Esophagus squamous epithelium (tissue), 4 donors: ENCODE measurements around the gene HSPA13.

Source experiments
- CTCF ChIP-seq, 6 experiments: fragments of 450-650 bp in 4 of 6; fragments of 200-600 bp in 2 of 6; sonication (generic) in 2 of 6; IDR thresholded peaks; one replicate each; pipeline ENCODE4 v1.5.1; 2016 to 2019; ENCODE audit warnings: antibody characterized with exemption in 6 of 6, mild to moderate bottlenecking in 4 of 6, moderate library complexity in 4 of 6
- POLR2A ChIP-seq, 4 donors: fragments of 450-650 bp; IDR thresholded peaks; one replicate each; pipeline ENCODE4 v1.6.1; 2017; ENCODE audit warnings: antibody characterized with exemption in 4 of 4, mild to moderate bottlenecking in 4 of 4, moderate library complexity in 3 of 4

- TF ChIP-seq CTCF (IDR thresholded peaks at IDR 0.05) (no peak), POLR2A (IDR thresholded peaks at IDR 0.05) (no peak)
Observed at GRCh38 chr21:14353726-14354125, 29.2 kb downstream of the HSPA13 start.
